Right lobe of liver (tissue), 6 donors: ENCODE results near the gene BCKDK. TPM values are rescaled to one million over a fixed set of nuclear protein-coding genes. Genes with fewer than 3 reads are reported as not detected.

ENCODE experiments used
- ATAC-seq, 4 donors: fragments of 200-7000 bp; cut with Tn5 transposase; one replicate each; pipeline ENCODE4 v1.9.1; 2020; ENCODE audit warnings: mild to moderate bottlenecking in 4 of 4, moderate library complexity in 4 of 4
- DNase-seq, 3 donors: peaks; one replicate each; pipeline ENCODE4 v3.0.0-alpha.2; 2020
- H3K27ac ChIP-seq, 3 donors: fragments of 200-600 bp; one replicate each; pipeline ENCODE4 v1.8.0; 2022
- H3K27me3 ChIP-seq, 2 donors: fragments of 200-600 bp; one replicate each; pipeline ENCODE4 v1.8.0; 2022
- H3K36me3 ChIP-seq, 4 donors: fragments of 200-600 bp; sonication (generic) in 1 of 4; one replicate each; pipeline versions ENCODE4 v1.5.1 to v1.8.0; 2017 to 2022; ENCODE audit warnings: control low read depth in 1 of 4
- H3K4me1 ChIP-seq, 4 donors: fragments of 200-600 bp; sonication (generic) in 1 of 4; one replicate each; pipeline versions ENCODE4 v1.5.1 to v1.8.0; 2017 to 2022; ENCODE audit warnings: control low read depth in 1 of 4
- H3K4me3 ChIP-seq, 3 donors: fragments of 200-600 bp; one replicate each; pipeline ENCODE4 v1.8.0; 2022
- H3K9me3 ChIP-seq, 4 donors: fragments of 200-600 bp; sonication (generic) in 1 of 4; one replicate each; pipeline versions ENCODE4 v1.5.1 to v1.8.0; 2017 to 2022; ENCODE audit warnings: control low read depth in 1 of 4
- CTCF ChIP-seq, 4 donors: fragments of 200-600 bp in 3 of 4; fragments of 450-650 bp in 1 of 4; IDR thresholded peaks; one replicate each; pipeline versions ENCODE4 v1.5.1 to v1.8.0; 2016 to 2022; ENCODE audit warnings: antibody characterized with exemption in 4 of 4, mild to moderate bottlenecking in 2 of 4
- POLR2A ChIP-seq: fragments of 450-650 bp; IDR thresholded peaks from one replicate; pipeline ENCODE4 v1.6.1; 2017; ENCODE audit warnings: antibody characterized with exemption, mild to moderate bottlenecking
- WGBS: methylation state at CpG from one replicate; pipeline ENCODE4 v1.1.6; 2018; ENCODE audit warnings: low coverage, low lambda C conversion rate; ENCODE audit not compliant: insufficient coverage; ENCODE audit errors: missing lambda C conversion rate; 5-methylcytosine and 5-hydroxymethylcytosine counted together
- intact Hi-C, 2 donors: fragments of 100-400 bp; cut with DNase I; formaldehyde crosslinking; loops; one replicate each; pipeline versions ENCODE4 v1.11.2 to v1.14.1; 2022
- total RNA-seq, 6 experiments: library from RNA; depleted of rRNA in 2 of 6; stranded (reverse); fragments of >200 nt in 2 of 6; fragmentation: NEBNext Ultra II Directional in 3 of 6; extraction: Animal tissue kit (Norgen Biotek cat#: 25700) in 3 of 6; gene quantifications; one replicate each; pipeline versions ENCODE4 v1.1.0 to v1.2.4, GENCODE V29; 2016 to 2023
- donor health status: DM: no; HTN: yes; CAD: no.
- donor health status: DM: no; HTN: no; CAD: no.
- donor health status: DM: no; HTN: no; CAD: no.
- donor health status: DM: no; HTN: yes; CAD: no.
- donor health status: DM: no; HTN: yes; CAD: no.

The BCKDK gene
- total RNA-seq, 6 experiments from 2014 or later: 34.8 to 61.5 (median 41.8) TPM

DNA sequence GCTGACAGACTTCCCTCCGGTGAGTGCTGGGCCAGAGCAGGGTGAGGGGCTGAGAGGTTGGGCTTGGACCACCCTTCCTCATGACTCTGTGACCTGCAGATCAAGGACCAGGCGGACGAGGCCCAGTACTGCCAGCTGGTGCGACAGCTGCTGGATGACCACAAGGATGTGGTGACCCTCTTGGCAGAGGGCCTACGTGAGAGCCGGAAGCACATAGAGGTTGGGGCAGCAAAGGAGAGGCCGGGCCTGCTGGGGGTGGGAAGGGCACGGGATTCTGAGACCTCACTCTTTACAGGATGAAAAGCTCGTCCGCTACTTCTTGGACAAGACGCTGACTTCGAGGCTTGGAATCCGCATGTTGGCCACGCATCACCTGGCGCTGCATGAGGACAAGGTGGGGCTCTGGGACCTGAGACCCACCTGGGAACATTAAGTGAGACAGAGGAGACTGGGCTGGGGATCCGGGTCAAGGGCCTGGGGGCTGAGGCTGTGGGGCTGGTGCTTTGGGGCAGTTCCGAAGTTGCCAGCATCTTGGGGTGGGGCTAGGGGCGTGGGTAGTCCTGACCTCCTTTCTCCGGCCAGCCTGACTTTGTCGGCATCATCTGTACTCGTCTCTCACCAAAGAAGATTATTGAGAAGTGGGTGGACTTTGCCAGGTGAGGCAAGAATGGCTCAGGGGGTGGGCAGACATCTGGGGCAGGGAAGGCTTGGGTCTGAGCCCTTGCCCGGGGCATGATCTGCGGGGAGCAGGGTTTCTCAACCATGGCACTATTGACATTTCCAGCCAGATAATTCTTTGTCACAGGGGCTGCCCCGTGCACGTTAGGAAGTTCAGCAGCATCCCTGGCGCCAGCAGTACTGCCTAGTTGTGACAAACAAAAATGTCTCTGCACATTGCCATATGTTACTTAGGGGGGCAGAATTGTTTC lies 2.2 kb downstream of the BCKDK start:
- Histone ChIP-seq H3K27me3 (no peaks in the 10 kb centered on the region), H3K9me3 (no peaks in the 10 kb centered on the region), H3K27ac (peak overlapping the region in 1 of 3 donors; percentile 74), H3K4me3 (no peak overlapping the region), H3K4me1 (peaks cover 0 to 69% (median 25%) of the 10 kb centered on the region in 4 donors), H3K36me3 (peaks cover 0 to 14% (median 1%) of the 10 kb centered on the region in 4 donors)
- intact Hi-C loops: no loop called here
- DNase-seq (peak; percentile 51 to 77 (median 68)), ATAC-seq (peak in 2 of 4 donors; percentile 29 to 47)
- WGBS: 70% methylated on average over 7 of the region's 26 CpGs
- TF ChIP-seq CTCF (IDR thresholded peaks at IDR 0.05) (no peak), POLR2A (no peak)

- DNase-seq: no peak
- peaks cover 0 to 14% (median 1%) of the 10 kb centered on the region in 4 donors for H3K36me3 ChIP-seq
- TF ChIP-seq POLR2A: no peak
- no peak for TF ChIP-seq CTCF (IDR thresholded peaks at IDR 0.05)
- H3K9me3 ChIP-seq: no peaks in the 10 kb centered on the region
- H3K4me1 ChIP-seq: peaks cover 0 to 69% (median 22%) of the 10 kb centered on the region in 4 donors
- WGBS: 100% methylated on average over 2 of the region's 23 CpGs
- intact Hi-C loops: no loop called here
- no peak overlapping the region for H3K4me3 ChIP-seq
- no peak for ATAC-seq
- H3K27me3 ChIP-seq: no peaks in the 10 kb centered on the region
- peak overlapping the region in 2 of 3 donors; percentile 62 to 74 for H3K27ac ChIP-seq
Observed at GRCh38 chr16:31111881-31112466, 3.8 kb downstream of the BCKDK start.

GRCh38 chr16:31112711-31113110 lies 4.5 kb downstream of the BCKDK start:
- 43% methylated on average over 2 of the region's 2 CpGs for WGBS
- H3K4me1 ChIP-seq: peaks cover 0 to 69% (median 22%) of the 10 kb centered on the region in 4 donors
- H3K9me3 ChIP-seq: no peaks in the 10 kb centered on the region
- ATAC-seq (peak in 1 of 4 donors; percentile 0), DNase-seq (no peak)
- peaks cover 0 to 14% (median 1%) of the 10 kb centered on the region in 4 donors for H3K36me3 ChIP-seq
- peak overlapping the region; percentile 62 to 74 (median 70) for H3K27ac ChIP-seq
- no peaks in the 10 kb centered on the region for H3K27me3 ChIP-seq
- no peak for TF ChIP-seq POLR2A
- no peak for TF ChIP-seq CTCF (IDR thresholded peaks at IDR 0.05)
- no peak overlapping the region for H3K4me3 ChIP-seq
- intact Hi-C loops: no loop called here

- peak overlapping the region in 2 of 3 donors; percentile 3 to 4 for H3K4me3 ChIP-seq
- peak; percentile 18 to 31 (median 29) for ATAC-seq
- intact Hi-C loops: no loop called here
- TF ChIP-seq POLR2A: no peak
- no peak for TF ChIP-seq CTCF (IDR thresholded peaks at IDR 0.05)
- H3K4me1 ChIP-seq: peaks cover 0 to 72% (median 23%) of the 10 kb centered on the region in 4 donors
- DNase-seq: peak in 1 of 3 donors; percentile 51
- H3K9me3 ChIP-seq: no peaks in the 10 kb centered on the region
- 47% methylated on average over 4 of the region's 5 CpGs for WGBS
- H3K27me3 ChIP-seq: no peaks in the 10 kb centered on the region
- peaks cover 0 to 14% (median 1%) of the 10 kb centered on the region in 4 donors for H3K36me3 ChIP-seq
- H3K27ac ChIP-seq: peak overlapping the region; percentile 62 to 74 (median 70)
Observed at GRCh38 chr16:31113121-31114120, 5.2 kb downstream of the BCKDK start.
